HEK293 (cell line): ENCODE data around the gene FRMPD4.

Experiments
- FEZF1 ChIP-seq: fragments of 450-650 bp; formaldehyde crosslinking; IDR thresholded peaks from 2 replicates; pipeline ENCODE4 v1.5.1; 2016; ENCODE audit warnings: missing biosample characterization, missing genetic modification characterization
- PRDM1 ChIP-seq: fragments of 450-650 bp; formaldehyde crosslinking; IDR thresholded peaks from 2 replicates; pipeline ENCODE4; 2016; ENCODE audit warnings: missing biosample characterization, missing genetic modification characterization
- ZBTB8A ChIP-seq: fragments of 450-650 bp; formaldehyde crosslinking; IDR thresholded peaks from 2 replicates; pipeline ENCODE4 v1.5.1; 2016; ENCODE audit warnings: missing biosample characterization, missing genetic modification characterization
- ZNF169 ChIP-seq: fragments of 450-650 bp; formaldehyde crosslinking; IDR thresholded peaks from 2 replicates; pipeline ENCODE4 v1.5.1; 2016; ENCODE audit warnings: missing biosample characterization, missing genetic modification characterization
- ZNF184 ChIP-seq: fragments of 450-650 bp; IDR thresholded peaks from 2 replicates; pipeline ENCODE4 v1.5.1; 2018; ENCODE audit warnings: missing biosample characterization, mild to moderate bottlenecking, missing genetic modification characterization
- ZNF830 ChIP-seq: fragments of 450-650 bp; IDR thresholded peaks from 2 replicates; pipeline ENCODE4 v1.5.0; 2018; ENCODE audit warnings: missing biosample characterization, missing genetic modification characterization, low read depth, mild to moderate bottlenecking, moderate library complexity
- ZSCAN30 ChIP-seq: fragments of 450-650 bp; IDR thresholded peaks from 2 replicates; pipeline ENCODE4 v1.5.1; 2018; ENCODE audit warnings: missing biosample characterization, mild to moderate bottlenecking, missing genetic modification characterization, moderate library complexity
- TF ChIP-seq, protein P1 (sequence below): fragments of 450-650 bp; formaldehyde crosslinking; IDR thresholded peaks from 2 replicates; pipeline ENCODE4 v1.5.1; 2016; ENCODE audit warnings: missing biosample characterization, missing genetic modification characterization
- TF ChIP-seq, protein P2 (sequence below): fragments of 450-650 bp; formaldehyde crosslinking; conservative IDR thresholded peaks from 2 replicates; pipeline ENCODE4 v1.5.1; 2016; ENCODE audit warnings: low read depth, missing biosample characterization, missing genetic modification characterization
- TF ChIP-seq, protein P3 (sequence below): fragments of 450-650 bp; formaldehyde crosslinking; IDR thresholded peaks from 2 replicates; pipeline ENCODE4 v1.5.1; 2016; ENCODE audit warnings: missing biosample characterization, missing genetic modification characterization, borderline replicate concordance
- TF ChIP-seq, protein P4 (sequence below): fragments of 450-650 bp; formaldehyde crosslinking; IDR thresholded peaks from 2 replicates; pipeline ENCODE4 v1.5.1; 2016; ENCODE audit warnings: missing biosample characterization, missing genetic modification characterization

DNA sequence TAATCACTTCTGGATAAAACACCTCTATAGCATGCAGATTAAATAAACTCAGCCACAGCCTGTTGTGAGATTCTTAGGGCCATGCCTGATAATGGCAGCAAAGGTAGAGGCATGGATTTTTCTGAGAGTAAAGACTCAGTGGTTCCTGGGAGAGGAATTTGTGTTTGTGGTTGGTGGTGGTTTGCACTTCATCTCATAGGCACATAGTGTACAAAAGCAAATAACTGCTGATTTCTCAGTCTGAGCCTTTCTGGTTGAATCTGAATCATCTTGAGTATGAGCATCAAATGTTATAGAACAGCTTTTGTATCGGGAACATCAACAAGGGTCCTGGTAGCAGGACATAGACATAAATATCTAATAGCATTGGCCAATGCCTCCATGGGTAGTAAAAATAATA is 274.3 kb downstream of the FRMPD4 start:
- TF ChIP-seq, protein P1, sequence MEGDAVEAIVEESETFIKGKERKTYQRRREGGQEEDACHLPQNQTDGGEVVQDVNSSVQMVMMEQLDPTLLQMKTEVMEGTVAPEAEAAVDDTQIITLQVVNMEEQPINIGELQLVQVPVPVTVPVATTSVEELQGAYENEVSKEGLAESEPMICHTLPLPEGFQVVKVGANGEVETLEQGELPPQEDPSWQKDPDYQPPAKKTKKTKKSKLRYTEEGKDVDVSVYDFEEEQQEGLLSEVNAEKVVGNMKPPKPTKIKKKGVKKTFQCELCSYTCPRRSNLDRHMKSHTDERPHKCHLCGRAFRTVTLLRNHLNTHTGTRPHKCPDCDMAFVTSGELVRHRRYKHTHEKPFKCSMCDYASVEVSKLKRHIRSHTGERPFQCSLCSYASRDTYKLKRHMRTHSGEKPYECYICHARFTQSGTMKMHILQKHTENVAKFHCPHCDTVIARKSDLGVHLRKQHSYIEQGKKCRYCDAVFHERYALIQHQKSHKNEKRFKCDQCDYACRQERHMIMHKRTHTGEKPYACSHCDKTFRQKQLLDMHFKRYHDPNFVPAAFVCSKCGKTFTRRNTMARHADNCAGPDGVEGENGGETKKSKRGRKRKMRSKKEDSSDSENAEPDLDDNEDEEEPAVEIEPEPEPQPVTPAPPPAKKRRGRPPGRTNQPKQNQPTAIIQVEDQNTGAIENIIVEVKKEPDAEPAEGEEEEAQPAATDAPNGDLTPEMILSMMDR (tag by site-specific recombination), result no peak
- TF ChIP-seq ZNF830 (tag by site-specific recombination), result no peak
- TF ChIP-seq PRDM1 (tag by site-specific recombination), result no peak
- TF ChIP-seq ZBTB8A, result no peak
- no peak for TF ChIP-seq ZNF169 (tag by site-specific recombination)
- TF ChIP-seq, protein P2, sequence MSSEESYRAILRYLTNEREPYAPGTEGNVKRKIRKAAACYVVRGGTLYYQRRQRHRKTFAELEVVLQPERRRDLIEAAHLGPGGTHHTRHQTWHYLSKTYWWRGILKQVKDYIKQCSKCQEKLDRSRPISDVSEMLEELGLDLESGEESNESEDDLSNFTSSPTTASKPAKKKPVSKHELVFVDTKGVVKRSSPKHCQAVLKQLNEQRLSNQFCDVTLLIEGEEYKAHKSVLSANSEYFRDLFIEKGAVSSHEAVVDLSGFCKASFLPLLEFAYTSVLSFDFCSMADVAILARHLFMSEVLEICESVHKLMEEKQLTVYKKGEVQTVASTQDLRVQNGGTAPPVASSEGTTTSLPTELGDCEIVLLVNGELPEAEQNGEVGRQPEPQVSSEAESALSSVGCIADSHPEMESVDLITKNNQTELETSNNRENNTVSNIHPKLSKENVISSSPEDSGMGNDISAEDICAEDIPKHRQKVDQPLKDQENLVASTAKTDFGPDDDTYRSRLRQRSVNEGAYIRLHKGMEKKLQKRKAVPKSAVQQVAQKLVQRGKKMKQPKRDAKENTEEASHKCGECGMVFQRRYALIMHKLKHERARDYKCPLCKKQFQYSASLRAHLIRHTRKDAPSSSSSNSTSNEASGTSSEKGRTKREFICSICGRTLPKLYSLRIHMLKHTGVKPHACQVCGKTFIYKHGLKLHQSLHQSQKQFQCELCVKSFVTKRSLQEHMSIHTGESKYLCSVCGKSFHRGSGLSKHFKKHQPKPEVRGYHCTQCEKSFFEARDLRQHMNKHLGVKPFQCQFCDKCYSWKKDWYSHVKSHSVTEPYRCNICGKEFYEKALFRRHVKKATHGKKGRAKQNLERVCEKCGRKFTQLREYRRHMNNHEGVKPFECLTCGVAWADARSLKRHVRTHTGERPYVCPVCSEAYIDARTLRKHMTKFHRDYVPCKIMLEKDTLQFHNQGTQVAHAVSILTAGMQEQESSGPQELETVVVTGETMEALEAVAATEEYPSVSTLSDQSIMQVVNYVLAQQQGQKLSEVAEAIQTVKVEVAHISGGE, result no peak
- TF ChIP-seq ZNF184 (tag by site-specific recombination), result no peak
- TF ChIP-seq ZSCAN30 (tag by site-specific recombination), result no peak
- TF ChIP-seq, protein P3, sequence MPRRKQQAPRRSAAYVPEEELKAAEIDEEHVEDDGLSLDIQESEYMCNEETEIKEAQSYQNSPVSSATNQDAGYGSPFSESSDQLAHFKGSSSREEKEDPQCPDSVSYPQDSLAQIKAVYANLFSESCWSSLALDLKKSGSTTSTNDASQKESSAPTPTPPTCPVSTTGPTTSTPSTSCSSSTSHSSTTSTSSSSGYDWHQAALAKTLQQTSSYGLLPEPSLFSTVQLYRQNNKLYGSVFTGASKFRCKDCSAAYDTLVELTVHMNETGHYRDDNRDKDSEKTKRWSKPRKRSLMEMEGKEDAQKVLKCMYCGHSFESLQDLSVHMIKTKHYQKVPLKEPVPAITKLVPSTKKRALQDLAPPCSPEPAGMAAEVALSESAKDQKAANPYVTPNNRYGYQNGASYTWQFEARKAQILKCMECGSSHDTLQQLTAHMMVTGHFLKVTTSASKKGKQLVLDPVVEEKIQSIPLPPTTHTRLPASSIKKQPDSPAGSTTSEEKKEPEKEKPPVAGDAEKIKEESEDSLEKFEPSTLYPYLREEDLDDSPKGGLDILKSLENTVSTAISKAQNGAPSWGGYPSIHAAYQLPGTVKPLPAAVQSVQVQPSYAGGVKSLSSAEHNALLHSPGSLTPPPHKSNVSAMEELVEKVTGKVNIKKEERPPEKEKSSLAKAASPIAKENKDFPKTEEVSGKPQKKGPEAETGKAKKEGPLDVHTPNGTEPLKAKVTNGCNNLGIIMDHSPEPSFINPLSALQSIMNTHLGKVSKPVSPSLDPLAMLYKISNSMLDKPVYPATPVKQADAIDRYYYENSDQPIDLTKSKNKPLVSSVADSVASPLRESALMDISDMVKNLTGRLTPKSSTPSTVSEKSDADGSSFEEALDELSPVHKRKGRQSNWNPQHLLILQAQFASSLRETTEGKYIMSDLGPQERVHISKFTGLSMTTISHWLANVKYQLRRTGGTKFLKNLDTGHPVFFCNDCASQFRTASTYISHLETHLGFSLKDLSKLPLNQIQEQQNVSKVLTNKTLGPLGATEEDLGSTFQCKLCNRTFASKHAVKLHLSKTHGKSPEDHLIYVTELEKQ (tag by site-specific recombination), result no peak
- TF ChIP-seq FEZF1 (tag by site-specific recombination), result no peak
- TF ChIP-seq, protein P4, sequence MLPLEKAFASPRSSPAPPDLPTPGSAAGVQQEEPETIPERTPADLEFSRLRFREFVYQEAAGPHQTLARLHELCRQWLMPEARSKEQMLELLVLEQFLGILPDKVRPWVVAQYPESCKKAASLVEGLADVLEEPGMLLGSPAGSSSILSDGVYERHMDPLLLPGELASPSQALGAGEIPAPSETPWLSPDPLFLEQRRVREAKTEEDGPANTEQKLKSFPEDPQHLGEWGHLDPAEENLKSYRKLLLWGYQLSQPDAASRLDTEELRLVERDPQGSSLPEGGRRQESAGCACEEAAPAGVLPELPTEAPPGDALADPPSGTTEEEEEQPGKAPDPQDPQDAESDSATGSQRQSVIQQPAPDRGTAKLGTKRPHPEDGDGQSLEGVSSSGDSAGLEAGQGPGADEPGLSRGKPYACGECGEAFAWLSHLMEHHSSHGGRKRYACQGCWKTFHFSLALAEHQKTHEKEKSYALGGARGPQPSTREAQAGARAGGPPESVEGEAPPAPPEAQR (tag by site-specific recombination), result no peak
